Measurements from ENCODE around the gene CXorf49B.

- TF ChIP-seq CTCF (IDR thresholded peaks at IDR 0.05) (no peak), EZH2 (IDR thresholded peaks at IDR 0.05; ENCODE audit: borderline replicate concordance, insufficient read depth, low read depth, low read length, poor library complexity, severe bottlenecking) (no peak)
Measured at GRCh38 chrX:71814123-71814912, 51.2 kb downstream of the CXorf49B start.

All from B cell (primary cell).